ENCODE measurements around the gene QRFP. TPM values are rescaled to one million over a fixed set of nuclear protein-coding genes. Genes with fewer than 3 reads are reported as not detected.

The QRFP gene
- total RNA-seq, 1 experiment from 2014 or later, result not detected

GRCh38 chr9:130917168-130917960 lies 20.8 kb upstream of the QRFP start:
- Histone ChIP-seq H3K56ac (ENCODE audit: insufficient read length, low read depth, low read length) (no peak overlapping the region), H2BK12ac (ENCODE audit: insufficient read length, low read depth, low read length) (no peak overlapping the region), H3K4me2 (ENCODE audit: insufficient read depth, insufficient read length, low read length) (no peak overlapping the region), H4K8ac (replicated peaks; ENCODE audit: insufficient read length, low read depth, low read length) (no peak overlapping the region), H3T11ph (ENCODE audit: low read length) (no peak overlapping the region), H3K4ac (ENCODE audit: low read depth, low read length) (no peak overlapping the region), H3K79me1 (ENCODE audit: insufficient read depth, low read depth, low read length, poor library complexity, severe bottlenecking) (no peaks in the 10 kb centered on the region), H3K23me2 (ENCODE audit: insufficient read length, low read depth, low read length, poor library complexity, severe bottlenecking) (no peaks in the 10 kb centered on the region), H2BK15ac (ENCODE audit: low read depth, low read length) (no peak overlapping the region), H2BK20ac (ENCODE audit: low read depth, low read length, poor library complexity, severe bottlenecking) (no peak overlapping the region), H3K79me2 (ENCODE audit: insufficient read depth, low read length) (no peaks in the 10 kb centered on the region), H2BK120ac (ENCODE audit: low read depth, low read length, poor library complexity, severe bottlenecking) (no peak overlapping the region), H3K9me3 (ENCODE audit: control insufficient read depth, low read depth, low read length) (no peaks in the 10 kb centered on the region), H3K23ac (ENCODE audit: insufficient read length, low read depth, low read length) (no peak overlapping the region), H4K20me1 (ENCODE audit: control insufficient read depth, insufficient read depth, insufficient read length) (no peaks in the 10 kb centered on the region), H3K27ac (ENCODE audit: insufficient read length, low read depth, low read length) (no peak overlapping the region), H3K14ac (ENCODE audit: insufficient read depth, low read length) (no peak overlapping the region), H3K4me1 (ENCODE audit: insufficient read depth, low read length) (no peaks in the 10 kb centered on the region), H3K27me3 (ENCODE audit: insufficient read depth, low read length) (no peaks in the 10 kb centered on the region), H3K9ac (ENCODE audit: extremely low read depth, insufficient read length, low read length) (no peak overlapping the region), H4K5ac (ENCODE audit: insufficient read length, low read depth, low read length) (no peak overlapping the region), H2AFZ (ENCODE audit: low read length) (no peak overlapping the region), H3K18ac (ENCODE audit: insufficient read length, low read depth, low read length) (no peak overlapping the region), H4K91ac (ENCODE audit: insufficient read length, low read depth, low read length) (no peak overlapping the region), H2BK5ac (ENCODE audit: insufficient read length, low read length) (no peak overlapping the region), H2AK5ac (ENCODE audit: insufficient read length, low read length) (no peak overlapping the region)
- no peak for DNase-seq
- Mint-ChIP-seq H3K27ac (no peak overlapping the region; a peak in 1 of 7 replicates), H3K4me3 (no peak overlapping the region), H3K36me3 (ENCODE audit: insufficient read depth in 1 of 3, low read depth in 3 of 3) (no peaks in the 10 kb centered on the region), H3K9me3 (no peaks in the 10 kb centered on the region), H3K4me1 (peaks cover 10 to 42% of the 10 kb centered on the region in 2 experiments), H3K27me3 (ENCODE audit: low read depth) (no peaks in the 10 kb centered on the region; the same call in 1 of the 2 replicates)
- WGBS (ENCODE audit: extremely low coverage, insufficient read length, low lambda C conversion rate), result no CpG with 5 or more reads among the region's 34 CpGs
- no peak for TF ChIP-seq CTCF (conservative IDR thresholded peaks at IDR 0.05)
